Adipocyte (in vitro differentiated cells): ENCODE results near the gene BCL2.

Experiments used
- DNase-seq: peaks from one replicate; pipeline ENCODE4 v3.0.0-alpha.2; 2015; ENCODE audit warnings: low read depth
- H3K27me3 ChIP-seq: replicated peaks from 2 replicates; pipeline ENCODE4 v1.7.0; 2013; ENCODE audit warnings: mild to moderate bottlenecking, low read length, moderate library complexity; ENCODE audit not compliant: control insufficient read depth, insufficient read depth
- H3K36me3 ChIP-seq: 2 replicates; pipeline ENCODE4 v1.7.0; 2013; ENCODE audit warnings: low read length, mild to moderate bottlenecking, moderate library complexity; ENCODE audit not compliant: control insufficient read depth, insufficient read depth, severe bottlenecking
- H3K4me1 ChIP-seq: 2 replicates; pipeline ENCODE4 v1.7.0; 2013; ENCODE audit warnings: mild to moderate bottlenecking, low read length, moderate library complexity; ENCODE audit not compliant: control insufficient read depth, insufficient read depth
- H3K4me3 ChIP-seq: 2 replicates; pipeline ENCODE4 v1.7.0; 2013; ENCODE audit warnings: mild to moderate bottlenecking, low read length, moderate library complexity
- H3K9ac ChIP-seq: 2 replicates; pipeline ENCODE4 v1.7.0; 2013; ENCODE audit warnings: mild to moderate bottlenecking, low read length, moderate library complexity
- H3K9me3 ChIP-seq: 2 replicates; pipeline ENCODE4 v1.7.0; 2013; ENCODE audit warnings: mild to moderate bottlenecking, low read length, moderate library complexity; ENCODE audit not compliant: control insufficient read depth

BCL2 gene

GRCh38 chr18:63161761-63162195 is 157.8 kb downstream of the BCL2 start:
- peak; percentile 85 for DNase-seq
- Histone ChIP-seq H3K36me3 (no peaks in the 10 kb centered on the region), H3K27me3 (no peaks in the 10 kb centered on the region), H3K4me1 (peaks cover 26% of the 10 kb centered on the region), H3K9ac (peak overlapping the region; percentile 38), H3K4me3 (no peak overlapping the region), H3K9me3 (no peaks in the 10 kb centered on the region)

- Histone ChIP-seq H3K4me1 (peaks cover 26% of the 10 kb centered on the region), H3K9ac (peak overlapping the region; percentile 38), H3K36me3 (no peaks in the 10 kb centered on the region), H3K4me3 (no peak overlapping the region), H3K27me3 (no peaks in the 10 kb centered on the region), H3K9me3 (no peaks in the 10 kb centered on the region)
- no peak for DNase-seq
These were observed 158.4 kb downstream of the BCL2 start for GRCh38 chr18:63161032-63161760.

- H3K36me3 ChIP-seq: no peaks in the 10 kb centered on the region
- no peak for DNase-seq
- no peak overlapping the region for H3K4me3 ChIP-seq
- H3K27me3 ChIP-seq: no peaks in the 10 kb centered on the region
- H3K9ac ChIP-seq: no peak overlapping the region
- peaks cover 26% of the 10 kb centered on the region for H3K4me1 ChIP-seq
- H3K9me3 ChIP-seq: no peaks in the 10 kb centered on the region
These were observed 159.2 kb downstream of the BCL2 start for GRCh38 chr18:63160172-63160995.

GRCh38 chr18:63159590-63159989 is 160.0 kb downstream of the BCL2 start:
- Histone ChIP-seq H3K9me3 (no peaks in the 10 kb centered on the region), H3K4me1 (peaks cover 26% of the 10 kb centered on the region), H3K9ac (no peak overlapping the region), H3K4me3 (no peak overlapping the region), H3K27me3 (no peaks in the 10 kb centered on the region), H3K36me3 (no peaks in the 10 kb centered on the region)
- no peak for DNase-seq

- Histone ChIP-seq H3K9me3 (no peaks in the 10 kb centered on the region), H3K4me3 (no peak overlapping the region), H3K27me3 (no peaks in the 10 kb centered on the region), H3K4me1 (peaks cover 26% of the 10 kb centered on the region), H3K9ac (no peak overlapping the region), H3K36me3 (no peaks in the 10 kb centered on the region)
- DNase-seq: no peak
These were observed 160.8 kb downstream of the BCL2 start for GRCh38 chr18:63158676-63159291.

GRCh38 chr18:63158012-63158631 is 161.4 kb downstream of the BCL2 start:
- Histone ChIP-seq H3K9me3 (no peaks in the 10 kb centered on the region), H3K4me3 (no peak overlapping the region), H3K27me3 (no peaks in the 10 kb centered on the region), H3K36me3 (no peaks in the 10 kb centered on the region), H3K9ac (no peak overlapping the region), H3K4me1 (peaks cover 26% of the 10 kb centered on the region)
- no peak for DNase-seq

GRCh38 chr18:63157293-63158011 is 162.1 kb downstream of the BCL2 start:
- H3K4me3 ChIP-seq: no peak overlapping the region
- H3K9me3 ChIP-seq: no peaks in the 10 kb centered on the region
- no peaks in the 10 kb centered on the region for H3K27me3 ChIP-seq
- no peak for DNase-seq
- no peak overlapping the region for H3K9ac ChIP-seq
- H3K4me1 ChIP-seq: peaks cover 22% of the 10 kb centered on the region
- H3K36me3 ChIP-seq: no peaks in the 10 kb centered on the region

- Histone ChIP-seq H3K27me3 (no peaks in the 10 kb centered on the region), H3K36me3 (no peaks in the 10 kb centered on the region), H3K9ac (no peak overlapping the region), H3K4me1 (peaks cover 9% of the 10 kb centered on the region), H3K4me3 (no peak overlapping the region), H3K9me3 (no peaks in the 10 kb centered on the region)
- DNase-seq: no peak
These were observed 163.4 kb downstream of the BCL2 start for GRCh38 chr18:63155910-63156773.

- H3K4me1 ChIP-seq: peaks cover 3% of the 10 kb centered on the region
- DNase-seq: no peak
- no peak overlapping the region for H3K9ac ChIP-seq
- H3K27me3 ChIP-seq: no peaks in the 10 kb centered on the region
- no peak overlapping the region for H3K4me3 ChIP-seq
- no peaks in the 10 kb centered on the region for H3K9me3 ChIP-seq
- H3K36me3 ChIP-seq: no peaks in the 10 kb centered on the region
These were observed 164.3 kb downstream of the BCL2 start for GRCh38 chr18:63155169-63155852.
